ENCODE results near the gene C1orf53. TPM values are rescaled to one million over a fixed set of nuclear protein-coding genes. Genes with fewer than 3 reads are reported as not detected.
"Not testable (repeated sequence)": the region's sequence is repeated elsewhere in the genome, so short reads cannot be mapped to it uniquely, and the experiment has no call there.

The C1orf53 gene
- polyA plus RNA-seq, 3 donors, result 2.4 to 3.2 (median 2.8) TPM

DNA sequence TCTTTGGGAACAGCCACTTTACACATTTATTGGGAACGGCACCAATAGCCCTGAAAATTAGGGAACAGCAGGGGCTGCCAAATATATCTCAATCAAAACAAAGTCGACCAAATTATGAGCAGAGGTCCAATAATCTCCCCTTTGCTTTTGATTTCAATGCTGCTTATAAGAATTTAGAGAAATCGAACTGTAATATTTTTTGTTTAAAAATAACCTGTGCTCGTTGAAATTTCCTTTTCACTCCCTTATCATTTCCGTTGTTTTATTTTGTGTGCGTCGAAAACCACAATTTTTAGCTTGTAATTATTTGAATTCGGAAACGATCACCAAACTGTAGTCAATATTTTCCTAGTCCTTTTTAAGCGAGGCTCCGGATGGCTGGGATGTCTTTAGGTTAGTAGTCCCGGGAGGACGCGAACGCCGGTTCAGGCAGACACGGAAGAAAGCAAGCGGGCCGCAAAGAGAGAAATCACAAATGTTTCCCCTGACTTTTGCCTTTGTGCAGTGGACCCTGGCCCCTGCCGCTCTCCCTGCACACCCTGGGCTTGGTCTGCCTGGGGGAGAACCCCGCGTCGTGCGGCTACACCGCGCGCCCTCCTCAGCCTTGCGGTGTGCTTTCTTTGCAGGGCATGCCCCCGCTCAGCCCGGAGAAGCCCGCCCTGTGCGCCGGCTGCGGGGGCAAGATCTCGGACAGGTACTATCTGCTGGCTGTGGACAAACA, 17.1 kb downstream of the C1orf53 start:
- no peak for DNase-seq

DNA sequence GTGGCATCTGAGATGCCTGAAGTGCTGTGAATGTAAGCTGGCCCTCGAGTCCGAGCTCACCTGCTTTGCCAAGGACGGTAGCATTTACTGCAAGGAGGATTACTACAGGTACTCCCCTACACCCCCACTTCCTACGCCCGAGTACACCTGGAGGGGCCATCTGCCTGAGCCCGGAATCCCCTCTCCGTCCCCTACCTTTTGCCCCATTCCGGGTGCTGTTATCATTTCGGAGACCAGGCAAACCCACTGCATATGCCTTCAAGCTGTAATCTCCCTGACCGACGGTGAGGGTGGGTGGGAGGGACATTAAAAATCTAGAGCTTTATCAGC, 17.6 kb downstream of the C1orf53 start:
- no peak for DNase-seq

DNA sequence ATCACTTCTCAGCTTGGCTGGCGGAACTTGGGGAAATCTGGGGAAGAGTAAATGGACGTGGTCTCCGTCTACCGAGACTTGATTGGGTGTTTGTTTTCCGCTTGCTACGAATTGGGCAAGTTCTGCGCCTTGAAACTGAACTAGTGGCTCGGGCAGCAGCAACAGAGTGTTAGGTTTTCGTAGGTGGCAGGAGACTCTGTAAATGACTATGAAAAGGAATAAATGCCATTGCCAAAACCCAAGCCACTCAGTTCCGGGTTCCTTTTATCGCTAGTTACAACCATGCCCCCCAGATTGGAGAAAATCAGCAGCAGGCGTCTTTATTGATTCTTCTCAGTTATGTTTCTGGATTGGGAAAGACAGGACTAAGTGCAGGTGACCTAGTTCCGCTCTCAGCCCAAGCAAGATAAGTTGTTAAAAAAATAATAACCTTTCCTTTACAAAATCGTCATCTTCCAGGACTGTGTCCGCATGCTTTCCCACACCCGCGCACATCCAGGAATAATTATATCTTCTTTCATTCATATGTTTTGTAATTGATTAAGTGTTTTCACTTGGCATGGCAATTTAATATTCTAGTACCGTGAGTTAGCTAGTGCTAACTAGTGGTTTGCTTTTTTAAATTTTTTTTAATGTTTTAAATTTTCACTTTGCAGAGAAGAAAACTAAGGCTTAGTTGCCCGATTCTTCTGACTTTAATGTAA, 18.1 kb downstream of the C1orf53 start:
- DNase-seq, result no peak

DNA sequence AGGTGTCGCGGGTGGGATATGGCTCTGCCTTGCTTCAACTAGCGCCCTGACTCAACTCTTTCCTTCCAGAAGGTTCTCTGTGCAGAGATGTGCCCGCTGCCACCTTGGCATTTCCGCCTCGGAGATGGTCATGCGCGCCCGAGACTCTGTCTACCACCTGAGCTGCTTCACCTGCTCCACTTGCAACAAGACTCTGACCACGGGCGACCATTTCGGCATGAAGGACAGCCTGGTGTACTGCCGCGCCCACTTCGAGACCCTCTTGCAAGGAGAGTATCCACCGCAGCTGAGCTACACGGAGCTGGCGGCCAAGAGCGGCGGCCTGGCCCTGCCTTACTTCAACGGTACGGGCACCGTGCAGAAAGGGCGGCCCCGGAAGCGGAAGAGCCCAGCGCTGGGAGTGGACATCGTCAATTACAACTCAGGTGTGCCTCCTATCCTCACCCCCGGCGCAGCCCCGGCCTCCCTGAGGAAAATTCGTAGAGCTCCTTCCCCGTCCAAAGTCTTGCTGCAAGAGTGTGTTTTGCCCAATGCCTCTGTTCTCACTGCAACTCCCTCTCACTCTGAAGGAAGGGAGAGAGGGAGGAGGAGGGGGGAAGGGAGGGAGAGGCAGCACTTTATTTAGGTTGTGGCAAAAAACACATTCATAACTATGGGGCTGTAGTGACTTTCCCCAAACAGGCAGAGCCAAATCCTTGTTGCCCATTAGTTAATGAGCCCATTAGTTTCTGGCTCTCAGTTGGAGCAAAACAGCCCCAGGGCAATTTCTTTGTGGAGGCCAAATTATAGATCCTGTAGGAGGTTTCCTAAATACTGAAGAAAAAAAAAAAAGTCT, 19.0 kb downstream of the C1orf53 start:
- DNase-seq, result no peak

DNA sequence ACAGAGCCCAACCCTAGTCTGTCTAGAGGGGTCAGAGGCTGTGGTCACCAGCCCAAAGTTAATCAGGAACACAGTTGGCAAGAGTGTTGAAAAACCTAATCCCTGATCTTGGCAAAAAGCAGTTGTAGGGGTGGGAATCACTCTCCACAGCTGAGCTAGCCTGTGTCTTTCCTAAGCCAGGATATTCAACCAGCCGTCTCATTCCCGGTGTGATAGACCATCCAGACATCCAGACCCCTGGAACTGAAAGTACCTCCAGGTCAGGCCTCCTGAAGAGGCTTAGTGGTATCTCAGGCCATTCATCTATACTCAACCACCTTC, 19.6 kb downstream of the C1orf53 start:
- DNase-seq, result no peak

DNA sequence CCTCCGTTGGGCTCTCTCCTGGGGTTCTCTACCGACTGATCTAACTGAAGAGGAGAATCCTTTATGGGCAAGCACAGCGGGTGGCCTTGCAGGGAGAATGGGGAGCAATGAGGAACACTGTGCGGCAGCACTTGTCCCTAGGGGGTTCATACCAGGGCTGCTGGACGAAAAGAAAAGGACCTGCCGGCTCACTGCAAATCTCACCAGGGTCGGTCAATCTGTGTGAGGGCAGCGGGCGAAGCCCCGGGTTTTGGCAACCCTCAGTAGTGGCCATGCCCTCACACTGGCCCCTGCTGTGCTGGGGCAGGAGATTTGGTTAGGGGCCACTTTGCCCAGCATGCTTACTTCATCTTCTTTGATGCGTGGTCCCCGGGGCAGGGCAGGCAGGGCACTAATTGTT, 20.6 kb downstream of the C1orf53 start:
- DNase-seq, result no peak

DNA sequence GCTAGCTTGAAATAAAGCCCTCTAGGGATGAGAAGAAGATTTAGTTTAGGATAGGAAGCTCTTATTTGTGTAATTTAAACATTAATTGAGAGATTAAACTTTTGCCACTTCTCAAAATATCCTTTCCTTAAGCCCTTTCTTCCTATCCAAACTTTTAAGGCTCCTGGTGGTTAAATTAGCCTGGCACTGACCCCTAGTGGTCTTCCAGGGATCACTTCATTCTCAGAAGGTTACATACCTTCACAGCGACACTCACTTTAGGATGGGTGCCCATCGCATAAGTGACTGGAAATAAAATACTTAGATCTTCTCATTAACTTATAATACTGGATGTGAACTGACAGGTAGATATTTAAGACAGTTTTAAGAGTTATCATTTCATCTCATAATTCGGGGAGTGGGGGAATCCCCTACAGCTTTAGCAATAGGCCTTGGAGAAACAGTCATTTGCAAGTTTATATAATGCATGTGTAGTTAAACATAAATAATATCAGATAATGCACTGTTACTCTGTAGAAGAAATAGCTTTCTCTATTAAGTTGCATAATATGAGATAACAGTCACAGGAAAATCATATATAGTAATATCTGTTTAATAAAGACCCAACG, 22.2 kb downstream of the C1orf53 start:
- DNase-seq, result no peak

DNA sequence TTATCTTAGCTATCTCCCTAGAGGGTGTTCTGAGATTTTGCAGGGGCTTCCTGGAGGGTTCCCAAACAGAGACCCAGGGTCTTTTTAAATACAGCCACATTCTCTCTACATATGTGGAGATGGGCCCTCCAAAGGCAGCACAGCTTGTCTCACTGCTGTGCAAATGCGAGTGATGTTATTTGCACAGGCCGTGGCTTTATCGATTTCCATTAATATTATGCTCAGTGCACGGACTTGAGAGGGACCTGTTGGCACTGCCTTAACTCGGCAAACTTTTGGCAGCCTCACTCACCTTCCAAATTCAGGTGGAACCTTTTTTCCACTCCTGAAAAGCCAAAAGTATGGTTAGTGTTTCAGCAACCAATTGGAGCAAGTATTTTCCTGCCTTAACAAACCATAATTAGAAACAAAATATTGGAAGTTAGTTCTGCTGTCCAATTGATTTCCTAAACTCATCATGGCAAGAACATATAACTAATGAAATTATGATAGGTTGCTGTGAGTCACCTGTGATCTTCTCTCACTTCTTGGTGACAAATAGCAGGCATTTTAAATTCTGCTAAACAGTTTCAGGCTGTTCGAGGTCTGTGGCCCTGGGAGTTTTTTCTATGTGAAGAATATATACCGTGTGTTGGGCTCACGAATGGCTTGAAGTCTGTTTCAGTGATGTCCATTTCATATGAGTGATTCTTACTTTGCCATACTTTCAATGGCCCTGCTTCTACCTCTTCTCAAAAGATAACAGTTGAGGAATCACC, 25.7 kb downstream of the C1orf53 start:
- DNase-seq, result no peak

DNA sequence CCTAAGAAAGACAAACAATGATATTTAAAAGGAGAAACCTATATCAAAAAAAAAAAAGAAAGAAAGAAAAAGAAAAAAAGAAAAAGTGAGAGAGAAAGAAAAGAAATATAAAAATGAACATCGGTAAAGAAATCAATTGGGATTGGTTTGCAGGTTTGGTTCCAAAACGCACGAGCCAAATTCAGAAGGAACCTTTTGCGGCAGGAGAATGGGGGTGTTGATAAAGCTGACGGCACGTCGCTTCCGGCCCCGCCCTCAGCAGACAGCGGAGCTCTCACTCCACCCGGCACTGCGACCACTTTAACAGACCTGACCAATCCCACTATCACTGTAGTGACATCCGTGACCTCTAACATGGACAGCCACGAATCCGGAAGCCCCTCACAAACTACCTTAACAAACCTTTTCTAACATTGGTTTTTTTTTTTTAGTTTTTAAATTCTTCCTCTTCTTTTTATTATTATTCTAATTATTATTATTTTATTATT, 26.5 kb downstream of the C1orf53 start:
- no peak for DNase-seq

DNA sequence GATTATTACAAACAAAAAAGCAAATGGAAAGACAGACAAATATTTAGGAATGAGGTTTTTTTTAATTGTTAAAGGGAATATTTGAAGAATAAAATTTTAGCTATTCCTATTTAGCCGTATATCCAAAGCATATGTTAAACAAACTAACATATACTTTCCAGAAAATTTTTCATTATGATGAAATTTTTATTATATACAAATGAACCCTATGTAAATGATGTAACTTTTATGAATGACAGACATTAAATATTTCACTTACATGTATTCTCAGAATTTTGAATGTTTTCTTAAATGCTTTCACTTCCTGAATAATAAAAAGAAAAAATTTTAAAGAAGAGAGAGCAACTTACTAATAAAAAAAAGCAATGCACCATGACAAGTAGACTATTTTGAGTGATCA, 30.6 kb downstream of the C1orf53 start:
- no peak for DNase-seq

DNA sequence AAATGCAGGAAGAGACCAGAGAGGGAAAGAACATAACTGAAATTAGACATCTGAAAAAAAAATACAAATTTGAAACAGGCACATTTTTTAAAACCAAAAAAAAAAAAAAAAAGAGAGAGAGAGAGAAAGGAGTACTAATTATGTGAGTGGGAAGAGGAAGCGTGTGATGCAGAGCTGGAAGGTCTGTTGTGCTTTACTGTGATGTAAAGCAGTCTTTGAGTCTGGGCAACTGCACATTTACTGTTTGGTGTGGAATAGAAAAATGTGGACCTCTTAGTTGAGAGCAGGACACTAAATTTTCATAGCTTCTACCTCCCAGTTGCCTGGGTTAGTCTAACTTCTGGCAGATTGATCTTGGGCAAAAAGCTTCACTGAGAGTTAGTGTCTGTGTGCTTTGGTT, 31.2 kb downstream of the C1orf53 start:
- DNase-seq, result no peak

DNA sequence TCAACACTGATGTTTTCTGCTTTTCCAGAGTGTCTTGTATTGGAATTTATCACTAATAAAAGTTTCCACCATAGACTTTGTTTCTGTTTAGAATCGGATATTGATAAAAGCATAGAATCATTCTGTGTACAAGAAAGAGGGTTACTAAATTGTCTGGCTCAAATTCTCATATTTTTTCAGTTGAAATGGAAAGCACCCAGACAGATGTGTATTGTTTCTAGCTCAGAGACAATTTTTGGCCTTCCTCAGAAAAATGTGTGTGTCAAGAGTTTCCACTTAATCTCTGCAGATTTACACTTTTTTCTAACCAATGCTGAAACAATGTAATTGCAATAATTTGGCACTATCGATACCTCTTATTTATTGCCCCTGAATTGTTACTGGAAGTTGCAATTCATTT, 35.0 kb downstream of the C1orf53 start:
- DNase-seq, result no peak

DNA sequence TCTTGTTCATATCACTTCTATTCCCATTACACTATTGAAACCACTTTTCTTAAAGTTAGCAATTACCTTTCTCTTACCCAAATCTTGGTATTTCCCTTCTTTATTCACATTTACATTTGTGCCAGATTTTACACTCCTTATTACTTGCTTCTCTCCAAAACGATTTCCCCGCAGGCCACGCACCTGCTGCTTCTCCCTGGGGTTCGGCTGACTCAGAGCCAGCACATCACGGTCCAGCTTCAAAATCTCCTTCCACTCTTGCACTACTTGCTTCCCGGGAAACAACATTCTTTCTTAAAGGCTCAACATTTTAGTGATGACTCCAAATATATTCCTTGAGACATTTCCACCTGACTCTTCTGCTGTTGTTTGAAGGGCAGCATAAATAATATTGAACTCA, 35.5 kb downstream of the C1orf53 start:
- no peak for DNase-seq

DNA sequence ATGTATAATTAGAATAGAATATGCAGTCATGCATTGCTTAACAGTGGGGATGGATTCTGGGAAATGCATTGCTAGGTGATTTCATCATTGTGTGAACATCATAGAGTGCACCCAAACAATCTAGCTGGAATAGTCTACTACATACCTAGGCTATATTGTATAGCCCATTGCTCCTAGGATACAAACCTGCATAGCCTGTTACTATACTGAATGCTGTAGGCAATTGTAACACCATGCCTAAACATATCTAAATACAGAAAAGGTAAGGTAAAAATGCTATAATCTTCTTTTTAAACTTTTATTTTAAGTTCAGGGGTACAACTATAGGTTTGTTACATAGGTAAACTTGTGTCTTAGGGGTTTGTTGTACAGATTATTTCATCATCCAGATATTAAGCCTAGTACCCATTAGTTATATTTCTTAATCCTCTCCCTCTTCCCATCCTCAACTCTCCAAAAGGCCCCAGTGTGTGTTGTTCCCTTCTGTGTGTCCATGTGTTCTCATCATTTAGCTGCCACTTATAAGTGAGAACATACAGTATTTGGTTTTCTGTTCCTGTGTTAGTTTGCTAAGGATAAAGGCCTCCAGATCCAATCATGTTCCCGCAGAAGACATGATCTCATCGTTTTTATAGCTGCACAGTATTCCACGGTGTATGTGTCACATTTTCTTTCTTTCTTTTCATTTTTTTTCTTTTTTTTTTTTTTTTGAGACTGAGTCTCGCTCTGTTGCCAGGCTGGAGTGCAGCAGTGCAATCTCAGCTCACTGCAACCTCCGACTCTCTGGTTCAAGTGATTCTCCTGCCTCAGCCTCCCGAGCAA, 36.9 kb downstream of the C1orf53 start:
- not testable (repeated sequence) for DNase-seq

DNA sequence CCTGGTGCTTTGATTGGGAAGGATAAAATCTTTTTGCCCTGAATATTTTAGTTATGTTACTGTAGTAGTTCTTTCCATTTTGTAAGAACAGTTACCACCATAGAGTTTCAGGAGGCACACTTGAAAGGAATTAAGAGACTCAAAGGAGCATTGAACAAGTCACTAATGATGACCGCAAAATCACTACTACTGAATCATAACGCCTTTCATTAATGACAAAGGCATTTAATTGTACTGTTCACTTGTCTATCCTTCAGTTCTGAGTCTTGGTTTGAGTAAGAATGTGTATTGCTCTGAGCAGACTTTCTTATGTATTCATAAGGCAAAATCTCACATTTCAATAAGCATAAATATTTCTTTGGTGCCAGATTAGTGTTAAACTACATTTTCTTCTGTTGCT, 39.6 kb downstream of the C1orf53 start:
- DNase-seq, result no peak

DNA sequence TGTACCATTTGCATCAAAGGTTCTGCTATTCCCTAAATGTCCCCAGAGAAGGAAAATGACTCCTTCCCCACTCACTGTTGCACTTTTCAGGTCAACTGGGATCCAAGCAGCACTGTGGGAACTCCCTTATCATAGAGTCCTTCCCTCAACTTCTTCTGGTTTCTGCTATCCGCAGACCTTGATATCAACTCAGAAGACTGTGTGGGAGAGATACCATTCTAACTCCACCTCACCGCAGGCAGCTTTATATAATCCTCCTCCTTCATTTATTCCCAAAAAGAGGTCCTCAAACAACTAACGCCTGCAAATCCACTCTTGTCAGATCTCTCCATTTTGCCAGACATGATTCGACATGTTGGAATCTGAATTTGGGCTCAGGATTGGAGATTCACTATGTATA, 42.1 kb downstream of the C1orf53 start:
- DNase-seq, result no peak

DNA sequence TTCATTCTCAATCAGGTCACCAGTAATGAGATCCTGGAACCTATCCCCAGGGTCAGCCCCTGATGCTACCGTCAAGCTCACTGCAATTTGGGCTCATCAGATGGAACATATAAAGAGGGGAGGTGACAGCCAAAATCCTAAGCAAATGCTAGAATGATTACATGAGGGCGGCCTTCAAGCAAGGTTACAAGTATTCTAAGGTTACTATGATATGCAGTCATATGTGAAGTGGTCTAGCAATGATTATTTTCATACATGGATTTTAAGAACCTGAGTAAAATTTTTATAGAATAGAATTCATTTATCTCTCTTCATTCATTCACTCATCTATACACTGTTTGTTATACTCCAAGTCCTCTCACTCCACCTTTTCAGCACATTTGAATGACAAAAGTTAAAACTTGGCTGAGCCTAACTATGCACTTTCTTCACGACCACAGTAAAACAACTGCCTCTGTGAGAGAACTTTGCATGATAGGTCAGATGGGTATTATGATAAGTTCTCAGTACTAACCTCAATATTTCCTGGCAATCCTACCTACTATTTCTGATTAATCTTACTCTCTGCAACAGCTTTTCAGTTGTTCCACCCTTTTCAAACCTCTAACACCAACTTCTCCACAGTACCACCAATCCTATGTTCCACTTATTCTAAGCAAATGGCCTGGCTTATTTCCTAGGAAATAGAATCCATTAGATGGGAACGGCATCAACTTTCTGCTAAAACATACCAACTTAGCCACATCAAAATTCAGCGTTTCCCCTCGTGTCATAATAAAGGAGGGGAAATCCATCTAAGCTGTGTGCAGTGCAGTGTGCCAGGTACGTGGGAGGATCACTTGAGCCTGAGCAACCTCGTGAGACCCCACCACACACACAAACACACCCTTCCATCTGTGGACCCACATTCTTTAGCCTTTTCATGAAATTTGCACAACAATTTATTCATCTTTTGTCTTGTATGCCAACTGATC, 46.8 kb downstream of the C1orf53 start:
- DNase-seq, result no peak

DNA sequence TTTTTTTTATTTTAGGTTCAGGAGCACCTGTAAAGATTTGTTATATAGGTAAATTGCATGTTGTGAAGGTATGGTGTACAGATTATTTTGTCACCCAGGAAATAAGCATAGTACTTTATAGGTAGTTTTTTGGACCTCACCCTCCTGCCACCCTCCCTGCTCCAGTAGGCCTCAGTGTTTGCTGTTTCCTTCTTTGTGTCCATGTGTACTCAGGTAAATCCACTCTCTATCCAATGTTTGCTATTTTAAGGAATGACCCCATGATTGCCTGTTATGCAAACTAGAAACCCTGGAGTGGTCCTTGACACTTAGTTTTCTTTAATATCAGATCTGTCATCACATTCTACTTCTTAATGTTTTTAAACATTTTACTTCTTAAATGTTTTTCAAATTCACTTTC, 48.7 kb downstream of the C1orf53 start:
- no peak for DNase-seq

DNA sequence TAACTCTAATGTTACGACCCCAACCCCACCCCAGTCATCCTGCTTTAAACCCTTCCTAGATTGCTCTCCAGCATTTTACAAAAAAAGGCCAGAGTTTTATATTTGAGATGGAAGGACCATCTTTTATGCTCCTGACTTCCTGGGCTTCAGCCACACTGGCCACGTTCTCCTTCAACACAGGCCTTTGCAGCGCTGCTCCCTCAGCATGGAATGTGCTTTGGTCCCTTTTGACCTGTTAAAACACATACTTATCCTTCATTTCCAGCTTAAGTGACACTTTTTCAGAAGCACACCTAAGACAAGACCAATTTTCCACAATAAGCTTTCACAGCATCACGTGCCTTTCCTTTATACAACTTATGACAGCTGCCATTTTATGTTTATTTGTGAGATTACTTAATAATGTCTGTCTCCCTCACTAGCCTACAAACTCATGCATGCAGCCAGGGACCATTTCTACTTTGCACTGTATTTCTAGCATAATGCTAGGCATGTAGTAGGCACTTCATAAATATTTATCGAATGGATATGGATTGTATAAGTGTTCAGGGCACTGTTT, 49.3 kb downstream of the C1orf53 start:
- no peak for DNase-seq
